Pancreas (tissue), 10 donors: ENCODE data around the gene CHCHD3. TPM values are rescaled to one million over a fixed set of nuclear protein-coding genes. Genes with fewer than 3 reads are reported as not detected.

Experiments
- ATAC-seq, 4 donors: fragments of 200-7000 bp; cut with Tn5 transposase; one replicate each; pipeline versions ENCODE4 v1.8.0 to v1.9.1; 2020; ENCODE audit warnings: mild to moderate bottlenecking in 4 of 4, moderate library complexity in 4 of 4
- DNase-seq, 6 donors: peaks; one replicate each; pipeline ENCODE4 v3.0.0-alpha.2; 2020
- FAIRE-seq: peaks from 2 replicates; lab custom pipeline; 2012; peaks lifted over from hg19 to GRCh38; lab: Jason Lieb, UNC
- H3K27ac ChIP-seq, 4 donors: fragments of 200-600 bp; sonication (generic); 1 replicate in 3 of 4; 2 replicates in 1 of 4; pipeline versions ENCODE4 v1.5.0 to v1.8.0; 2020
- H3K27me3 ChIP-seq, 4 donors: fragments of 200-600 bp; one replicate each; pipeline ENCODE4 v1.8.0; 2021
- H3K36me3 ChIP-seq, 3 donors: fragments of 200-600 bp; sonication (generic) in 1 of 3; one replicate each; pipeline versions ENCODE4 v1.5.0 to v1.8.0; 2020 to 2021
- H3K4me1 ChIP-seq, 3 donors: fragments of 200-600 bp; one replicate each; pipeline ENCODE4 v1.8.0; 2021
- H3K4me3 ChIP-seq, 4 donors: fragments of 200-600 bp; sonication (generic) in 2 of 4; one replicate each; pipeline versions ENCODE4 v1.5.0 to v1.8.0; 2020 to 2021
- H3K9me3 ChIP-seq, 4 donors: fragments of 200-600 bp; one replicate each; pipeline ENCODE4 v1.8.0; 2021
- WGBS, 2 donors: extraction: QIAGEN DNeasy Blood & Tissue Kit; methylation state at CpG; one replicate each; pipeline ENCODE4 v1.1.7; 2013; 5-methylcytosine and 5-hydroxymethylcytosine counted together
- intact Hi-C, 3 donors: fragments of 100-400 bp; cut with DNase I; formaldehyde crosslinking; loops; one replicate each; pipeline versions ENCODE4 v1.11.1 to v1.14.2; 2022
- polyA plus RNA-seq, 2 donors: library from polyadenylated mRNA; stranded (reverse); fragments of 200-250 nt; gene quantifications; one replicate each; pipeline ENCODE4 v1.2.3, GENCODE V29; 2013
- total RNA-seq, 6 donors: library from RNA; stranded (reverse); fragmentation: NEBNext Ultra II Directional in 4 of 6; extraction: Animal tissue kit (Norgen Biotek cat#: 25700) in 4 of 6; gene quantifications; one replicate each; pipeline versions ENCODE4 v1.2.1 to v1.2.4, GENCODE V29; 2021 to 2023
- TF ChIP-seq, protein P1 (sequence below), 4 donors: fragments of 200-600 bp; sonication (generic) in 3 of 4; IDR thresholded peaks; one replicate each; pipeline versions ENCODE4 v1.5.0 to v1.8.0; 2021; ENCODE audit warnings: antibody characterized with exemption in 4 of 4
- donor health status: healthy with polysubstance abuse.
- donor health status: DM: no; HTN: no; CAD: no; lungs with moderate emphysema.
- donor health status: DM: no; HTN: no; CAD: no.
- donor health status: control.
- donor health status: control.
- donor health status: Bipolar disorder and iron deficiency.
- donor health status: DM: yes; HTN: yes; CAD: no.
- donor health status: DM: no; HTN: no; CAD: no.
- donor health status: DM: no; HTN: no; CAD: no.
- donor health status: DM: yes; HTN: yes; CAD: no.

The CHCHD3 gene
- total and polyA plus RNA-seq, 8 donors = 7.9 to 23.2 (median 19.3) TPM

DNA sequence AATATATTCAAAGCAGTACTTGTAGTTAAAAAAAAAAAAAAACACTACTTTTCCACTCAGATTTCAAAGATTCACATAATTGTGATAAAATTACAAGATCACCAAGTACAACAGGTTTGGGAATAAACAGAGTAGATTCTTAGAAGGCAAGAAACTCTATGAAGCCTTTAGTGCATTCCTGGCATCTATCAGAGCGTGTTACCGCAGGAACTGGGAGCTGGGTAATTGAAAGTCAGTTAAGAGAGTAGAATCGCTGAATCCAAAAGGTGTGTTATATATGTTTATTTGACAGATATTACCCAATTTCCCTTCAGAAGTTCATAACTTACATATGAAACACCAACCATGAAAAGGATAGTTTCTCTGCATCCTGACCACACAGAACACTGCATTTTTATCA lies 346.4 kb downstream of the CHCHD3 start:
- Histone ChIP-seq H3K4me3 (no peak overlapping the region), H3K27me3 (no peaks in the 10 kb centered on the region), H3K4me1 (no peaks in the 10 kb centered on the region), H3K9me3 (no peaks in the 10 kb centered on the region), H3K27ac (no peak overlapping the region), H3K36me3 (no peaks in the 10 kb centered on the region)
- FAIRE-seq (no peak), DNase-seq (no peak), ATAC-seq (no peak)
- 95 to 96% methylated on average over 3 of the region's 3 CpGs for WGBS, 2 donors
- intact Hi-C loops = no loop called here
- TF ChIP-seq, protein P1, sequence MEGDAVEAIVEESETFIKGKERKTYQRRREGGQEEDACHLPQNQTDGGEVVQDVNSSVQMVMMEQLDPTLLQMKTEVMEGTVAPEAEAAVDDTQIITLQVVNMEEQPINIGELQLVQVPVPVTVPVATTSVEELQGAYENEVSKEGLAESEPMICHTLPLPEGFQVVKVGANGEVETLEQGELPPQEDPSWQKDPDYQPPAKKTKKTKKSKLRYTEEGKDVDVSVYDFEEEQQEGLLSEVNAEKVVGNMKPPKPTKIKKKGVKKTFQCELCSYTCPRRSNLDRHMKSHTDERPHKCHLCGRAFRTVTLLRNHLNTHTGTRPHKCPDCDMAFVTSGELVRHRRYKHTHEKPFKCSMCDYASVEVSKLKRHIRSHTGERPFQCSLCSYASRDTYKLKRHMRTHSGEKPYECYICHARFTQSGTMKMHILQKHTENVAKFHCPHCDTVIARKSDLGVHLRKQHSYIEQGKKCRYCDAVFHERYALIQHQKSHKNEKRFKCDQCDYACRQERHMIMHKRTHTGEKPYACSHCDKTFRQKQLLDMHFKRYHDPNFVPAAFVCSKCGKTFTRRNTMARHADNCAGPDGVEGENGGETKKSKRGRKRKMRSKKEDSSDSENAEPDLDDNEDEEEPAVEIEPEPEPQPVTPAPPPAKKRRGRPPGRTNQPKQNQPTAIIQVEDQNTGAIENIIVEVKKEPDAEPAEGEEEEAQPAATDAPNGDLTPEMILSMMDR (IDR thresholded peaks at IDR 0.05) = no peak

Other genes with a start within 250 kb of the CHCHD3 start
- 10 to 100 TPM; 50.7 to 81.2 (median 54.3) TPM for gene EXOC4, start 171.0 kb upstream of the CHCHD3 start, total RNA-seq
- 10 to 100 TPM; 13.4 to 14.8 TPM for gene EXOC4, start 171.0 kb upstream of the CHCHD3 start, polyA plus RNA-seq